Neural cell (in vitro differentiated cells): ENCODE data around the gene EMC10.

ENCODE experiments used
- CTCF ChIP-seq: fragments of 450-650 bp; IDR thresholded peaks from 2 replicates; pipeline ENCODE4 v1.5.1; 2014; ENCODE audit warnings: antibody characterized with exemption, mild to moderate bottlenecking, moderate library complexity; ENCODE audit not compliant: poor library complexity, severe bottlenecking
- EP300 ChIP-seq: fragments of 450-650 bp; conservative IDR thresholded peaks from 2 replicates; pipeline ENCODE4 v1.6.1; 2014; ENCODE audit warnings: antibody characterized with exemption, mild to moderate bottlenecking, moderate library complexity; ENCODE audit not compliant: poor library complexity, severe bottlenecking
- EZH2 ChIP-seq: fragments of 200-600, 300-800 bp; shearing (Covaris generic), sonication (generic); IDR thresholded peaks from 2 replicates; pipeline ENCODE4 v1.6.1; 2014; ENCODE audit warnings: antibody characterized with exemption, low read length, borderline replicate concordance, mild to moderate bottlenecking; ENCODE audit not compliant: insufficient read depth, poor library complexity, severe bottlenecking
- POLR2AphosphoS5 ChIP-seq: IDR thresholded peaks from 2 replicates; pipeline ENCODE4 v1.6.1; 2012
- RAD21 ChIP-seq: fragments of 450-650 bp; conservative IDR thresholded peaks from 2 replicates; pipeline ENCODE4 v1.6.1; 2014; ENCODE audit warnings: antibody characterized with exemption, mild to moderate bottlenecking, moderate library complexity
- REST ChIP-seq: IDR thresholded peaks from 2 replicates; pipeline ENCODE4 v1.6.1; 2012; ENCODE audit warnings: borderline replicate concordance
- SMC3 ChIP-seq: fragments of 450-650 bp; conservative IDR thresholded peaks from 2 replicates; pipeline ENCODE4 v1.6.1; 2014; ENCODE audit warnings: antibody characterized with exemption, mild to moderate bottlenecking, moderate library complexity; ENCODE audit not compliant: poor library complexity
- TAF1 ChIP-seq: IDR thresholded peaks from 2 replicates; pipeline ENCODE4 v1.6.1; 2012; ENCODE audit warnings: low read depth

GRCh38 chr19:50518091-50519005 is 42.0 kb downstream of the EMC10 start:
- no peak for TF ChIP-seq CTCF
- no peak for TF ChIP-seq EP300
- TF ChIP-seq EZH2: no peak
- no peak for TF ChIP-seq POLR2AphosphoS5
- TF ChIP-seq TAF1: no peak
- TF ChIP-seq REST: no peak
- no peak for TF ChIP-seq RAD21
- no peak for TF ChIP-seq SMC3
